ENCODE data around the gene FAM83E.

FAM83E gene

GRCh38 chr19:48618916-48619691, 4.2 kb upstream of the FAM83E start, which contains the start of the genes RPL18 and SPHK2:
RPL18 (minus strand) TSS chr19:48619178; CDS start chr19:48619143, 35 bp downstream.
SPHK2 (plus strand) TSS chr19:48619506; CDS start chr19:48620515, 1,009 bp downstream.
- TF ChIP-seq CTCF (IDR thresholded peaks at IDR 0.05; ENCODE audit: extremely low read depth, missing control alignments) = no peak
- DNase-seq (ENCODE audit: low spot score) = peak; percentile 98

- TF ChIP-seq CTCF (IDR thresholded peaks at IDR 0.05; ENCODE audit: extremely low read depth, missing control alignments) = no peak
- no peak for DNase-seq (ENCODE audit: low spot score)
Observed at GRCh38 chr19:48618278-48618915, 3.5 kb upstream of the FAM83E start.

GRCh38 chr19:48617146-48617937, 2.5 kb upstream of the FAM83E start:
- no peak for TF ChIP-seq CTCF (IDR thresholded peaks at IDR 0.05; ENCODE audit: extremely low read depth, missing control alignments)
- DNase-seq (ENCODE audit: low spot score) = no peak

GRCh38 chr19:48616491-48617056, 1.7 kb upstream of the FAM83E start:
- no peak for TF ChIP-seq CTCF (IDR thresholded peaks at IDR 0.05; ENCODE audit: extremely low read depth, missing control alignments)
- no peak for DNase-seq (ENCODE audit: low spot score)

GRCh38 chr19:48616041-48616436, 1.2 kb upstream of the FAM83E start:
- no peak for DNase-seq (ENCODE audit: low spot score)
- no peak for TF ChIP-seq CTCF (IDR thresholded peaks at IDR 0.05; ENCODE audit: extremely low read depth, missing control alignments)

GRCh38 chr19:48615231-48616040, 560 bp upstream of the FAM83E start:
- DNase-seq (ENCODE audit: low spot score) = no peak
- no peak for TF ChIP-seq CTCF (IDR thresholded peaks at IDR 0.05; ENCODE audit: extremely low read depth, missing control alignments)
